ENCODE measurements around the gene SETBP1.

GRCh38 chr18:44949967-44950366 is 269.3 kb downstream of the SETBP1 start:
- TF ChIP-seq EZH2 (IDR thresholded peaks at IDR 0.05) (no peak), POLR2AphosphoS5 (IDR thresholded peaks at IDR 0.05; ENCODE audit: borderline replicate concordance, low read depth, low read length) (no peak), FOXP2 (optimal IDR thresholded peaks at IDR 0.05; ENCODE audit: control extremely low read depth, extremely low read length, insufficient read depth) (no peak)

All from SK-N-MC (cell line).